Panc1 (cell line): ENCODE measurements around the gene VPS51. TPM values are rescaled to one million over a fixed set of nuclear protein-coding genes. Genes with fewer than 3 reads are reported as not detected.

ENCODE experiments used
- ATAC-seq: fragments of 200-7000 bp; cut with Tn5 transposase; 2 replicates; pipeline ENCODE4 v1.9.1; 2020; ENCODE audit warnings: mild to moderate bottlenecking, moderate library complexity
- BruUV-seq: library from RNA; stranded (reverse); fragments of 400-500 nt; replicated peaks from 2 replicates; lab custom pipeline; 2021; lab: Mats Ljungman, UMichigan
- CTCF ChIA-PET: fragments of 300-600 bp; sonication (Branson Sonifier 250); formaldehyde crosslinking; loops from one replicate; lab custom pipeline; 2022; ENCODE audit warnings: antibody characterized with exemption; lab: Charles Lee
- POLR2A ChIA-PET: fragments of 300-600 bp; sonication (Branson Sonifier 250); formaldehyde crosslinking; loops from one replicate; lab custom pipeline; 2022; ENCODE audit warnings: antibody characterized with exemption; lab: Charles Lee
- DNase-seq: peaks from one replicate; pipeline ENCODE4 v3.0.0-alpha.2; 2010; ENCODE audit warnings: low read depth, low spot score
- H3K27ac ChIP-seq: 2 replicates; pipeline ENCODE4 v1.5.1; 2011; ENCODE audit warnings: mild to moderate bottlenecking, low read length, inconsistent platforms
- H3K27me3 ChIP-seq: fragments of 200-500 bp; sonication (Bioruptor generic); 2 replicates; pipeline ENCODE4 v1.6.0; 2014; ENCODE audit warnings: low read length, inconsistent platforms; ENCODE audit not compliant: control insufficient read depth, insufficient read depth
- H3K36me3 ChIP-seq: fragments of 200-500 bp; sonication (Bioruptor generic); 2 replicates; pipeline ENCODE4 v1.5.1; 2014; ENCODE audit warnings: inconsistent platforms, mild to moderate bottlenecking, low read length, moderate library complexity; ENCODE audit not compliant: control insufficient read depth, insufficient read depth
- H3K4me1 ChIP-seq: 2 replicates; pipeline ENCODE4 v1.5.1; 2011; ENCODE audit warnings: inconsistent platforms, mild to moderate bottlenecking, low read length, moderate library complexity; ENCODE audit not compliant: control insufficient read depth, insufficient read depth
- H3K4me3 ChIP-seq, 2 experiments: 2 replicates each; pipeline ENCODE4 v1.5.1; 2011 to 2012; ENCODE audit warnings: low read depth in 2 of 2, low read length in 2 of 2, mild to moderate bottlenecking in 2 of 2, inconsistent platforms in 1 of 2, moderate library complexity in 1 of 2
- H3K9me3 ChIP-seq: fragments of 200-500 bp; sonication (Bioruptor generic); 2 replicates; pipeline ENCODE4 v1.5.1; 2014; ENCODE audit warnings: low read depth, mild to moderate bottlenecking, inconsistent platforms, low read length, moderate library complexity; ENCODE audit not compliant: control insufficient read depth, insufficient read depth
- POLR2AphosphoS5 ChIP-seq: IDR thresholded peaks from 2 replicates; pipeline ENCODE4 v1.6.1; 2012; ENCODE audit warnings: mild to moderate bottlenecking, low read depth, low read length, moderate library complexity
- SIN3A ChIP-seq: IDR thresholded peaks from 2 replicates; pipeline ENCODE4 v1.6.1; 2012; ENCODE audit warnings: low read depth, mild to moderate bottlenecking, low read length, moderate library complexity, borderline replicate concordance; ENCODE audit not compliant: insufficient read depth
- TCF7L2 ChIP-seq: IDR thresholded peaks from 2 replicates; pipeline ENCODE4 v1.6.1; 2011; ENCODE audit warnings: mild to moderate bottlenecking, low read depth, low read length, inconsistent platforms
- in situ Hi-C: cut with HindIII; loops from 2 replicates; pipeline ENCODE4 v1.10.0; 2016; ENCODE audit warnings: low sequenced_read_pairs, low pct_unique_long_range_greater_than_20kb
- intact Hi-C: fragments of 100-400 bp; cut with micrococcal nuclease; formaldehyde crosslinking; loops from one replicate; pipeline ENCODE4 v1.10.0; 2022; ENCODE audit not compliant: unreplicated experiment
- total RNA-seq: library from RNA; stranded (reverse); gene quantifications from one replicate; pipeline ENCODE4 v1.2.1, GENCODE V29; 2021; ENCODE audit not compliant: unreplicated experiment
- TF ChIP-seq, protein P1 (sequence below), 2 experiments: IDR thresholded peaks; 2 replicates each; pipeline ENCODE4 v1.6.1; 2011 to 2012; ENCODE audit warnings: low read depth in 2 of 2, control low read depth in 1 of 2, low read length in 1 of 2, mild to moderate bottlenecking in 1 of 2, moderate library complexity in 1 of 2; ENCODE audit not compliant: insufficient read depth in 1 of 2
- TF ChIP-seq, protein P2 (sequence below): fragments of 450-650 bp; IDR thresholded peaks from 2 replicates; pipeline ENCODE4 v1.5.1; 2017; ENCODE audit warnings: mild to moderate bottlenecking

Gene VPS51
- total RNA-seq, 1 experiment from 2014 or later: 101 TPM

DNA sequence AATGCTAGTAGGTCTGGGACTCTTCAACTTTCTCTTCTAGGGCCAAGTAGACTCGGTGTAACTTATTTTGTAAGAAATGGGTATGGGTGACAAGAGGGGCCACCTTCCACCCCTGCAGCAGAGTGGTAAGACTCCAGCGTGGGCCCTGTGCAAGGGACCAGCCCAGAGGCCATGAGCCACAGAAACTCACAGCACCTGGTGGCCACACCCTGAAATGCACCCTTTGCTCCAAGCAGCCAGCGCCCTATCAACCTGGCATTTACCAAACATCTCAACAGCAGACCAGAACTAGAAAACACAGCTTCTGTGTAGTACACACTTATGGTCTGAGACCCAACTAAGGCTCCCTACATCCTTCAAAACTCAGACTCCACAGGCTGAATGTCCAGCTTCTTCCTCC lies 17.9 kb upstream of the VPS51 start:
- no peaks in the 10 kb centered on the region for H3K9me3 ChIP-seq
- ChIA-PET POLR2A (no interaction called here), CTCF (no interaction called here)
- H3K36me3 ChIP-seq: peaks cover 5% of the 10 kb centered on the region
- H3K27ac ChIP-seq: peak overlapping the region; percentile 41
- no TSS peak for BruUV-seq
- intact Hi-C loops (no loop called here), in situ Hi-C loops (no loop called here)
- H3K4me1 ChIP-seq: peaks cover 27% of the 10 kb centered on the region
- H3K4me3 ChIP-seq: no peak overlapping the region
- peak; percentile 85 for ATAC-seq
- TF ChIP-seq, protein P1, sequence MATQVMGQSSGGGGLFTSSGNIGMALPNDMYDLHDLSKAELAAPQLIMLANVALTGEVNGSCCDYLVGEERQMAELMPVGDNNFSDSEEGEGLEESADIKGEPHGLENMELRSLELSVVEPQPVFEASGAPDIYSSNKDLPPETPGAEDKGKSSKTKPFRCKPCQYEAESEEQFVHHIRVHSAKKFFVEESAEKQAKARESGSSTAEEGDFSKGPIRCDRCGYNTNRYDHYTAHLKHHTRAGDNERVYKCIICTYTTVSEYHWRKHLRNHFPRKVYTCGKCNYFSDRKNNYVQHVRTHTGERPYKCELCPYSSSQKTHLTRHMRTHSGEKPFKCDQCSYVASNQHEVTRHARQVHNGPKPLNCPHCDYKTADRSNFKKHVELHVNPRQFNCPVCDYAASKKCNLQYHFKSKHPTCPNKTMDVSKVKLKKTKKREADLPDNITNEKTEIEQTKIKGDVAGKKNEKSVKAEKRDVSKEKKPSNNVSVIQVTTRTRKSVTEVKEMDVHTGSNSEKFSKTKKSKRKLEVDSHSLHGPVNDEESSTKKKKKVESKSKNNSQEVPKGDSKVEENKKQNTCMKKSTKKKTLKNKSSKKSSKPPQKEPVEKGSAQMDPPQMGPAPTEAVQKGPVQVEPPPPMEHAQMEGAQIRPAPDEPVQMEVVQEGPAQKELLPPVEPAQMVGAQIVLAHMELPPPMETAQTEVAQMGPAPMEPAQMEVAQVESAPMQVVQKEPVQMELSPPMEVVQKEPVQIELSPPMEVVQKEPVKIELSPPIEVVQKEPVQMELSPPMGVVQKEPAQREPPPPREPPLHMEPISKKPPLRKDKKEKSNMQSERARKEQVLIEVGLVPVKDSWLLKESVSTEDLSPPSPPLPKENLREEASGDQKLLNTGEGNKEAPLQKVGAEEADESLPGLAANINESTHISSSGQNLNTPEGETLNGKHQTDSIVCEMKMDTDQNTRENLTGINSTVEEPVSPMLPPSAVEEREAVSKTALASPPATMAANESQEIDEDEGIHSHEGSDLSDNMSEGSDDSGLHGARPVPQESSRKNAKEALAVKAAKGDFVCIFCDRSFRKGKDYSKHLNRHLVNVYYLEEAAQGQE (IDR thresholded peaks at IDR 0.05; ENCODE audit: insufficient read depth in 1 of 2, low read depth in 2 of 2, low read length in 1 of 2): no peak
- TF ChIP-seq, protein P2, sequence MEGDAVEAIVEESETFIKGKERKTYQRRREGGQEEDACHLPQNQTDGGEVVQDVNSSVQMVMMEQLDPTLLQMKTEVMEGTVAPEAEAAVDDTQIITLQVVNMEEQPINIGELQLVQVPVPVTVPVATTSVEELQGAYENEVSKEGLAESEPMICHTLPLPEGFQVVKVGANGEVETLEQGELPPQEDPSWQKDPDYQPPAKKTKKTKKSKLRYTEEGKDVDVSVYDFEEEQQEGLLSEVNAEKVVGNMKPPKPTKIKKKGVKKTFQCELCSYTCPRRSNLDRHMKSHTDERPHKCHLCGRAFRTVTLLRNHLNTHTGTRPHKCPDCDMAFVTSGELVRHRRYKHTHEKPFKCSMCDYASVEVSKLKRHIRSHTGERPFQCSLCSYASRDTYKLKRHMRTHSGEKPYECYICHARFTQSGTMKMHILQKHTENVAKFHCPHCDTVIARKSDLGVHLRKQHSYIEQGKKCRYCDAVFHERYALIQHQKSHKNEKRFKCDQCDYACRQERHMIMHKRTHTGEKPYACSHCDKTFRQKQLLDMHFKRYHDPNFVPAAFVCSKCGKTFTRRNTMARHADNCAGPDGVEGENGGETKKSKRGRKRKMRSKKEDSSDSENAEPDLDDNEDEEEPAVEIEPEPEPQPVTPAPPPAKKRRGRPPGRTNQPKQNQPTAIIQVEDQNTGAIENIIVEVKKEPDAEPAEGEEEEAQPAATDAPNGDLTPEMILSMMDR: peak; percentile 90
- no peaks in the 10 kb centered on the region for H3K27me3 ChIP-seq
- peak; percentile 58 for DNase-seq

DNA sequence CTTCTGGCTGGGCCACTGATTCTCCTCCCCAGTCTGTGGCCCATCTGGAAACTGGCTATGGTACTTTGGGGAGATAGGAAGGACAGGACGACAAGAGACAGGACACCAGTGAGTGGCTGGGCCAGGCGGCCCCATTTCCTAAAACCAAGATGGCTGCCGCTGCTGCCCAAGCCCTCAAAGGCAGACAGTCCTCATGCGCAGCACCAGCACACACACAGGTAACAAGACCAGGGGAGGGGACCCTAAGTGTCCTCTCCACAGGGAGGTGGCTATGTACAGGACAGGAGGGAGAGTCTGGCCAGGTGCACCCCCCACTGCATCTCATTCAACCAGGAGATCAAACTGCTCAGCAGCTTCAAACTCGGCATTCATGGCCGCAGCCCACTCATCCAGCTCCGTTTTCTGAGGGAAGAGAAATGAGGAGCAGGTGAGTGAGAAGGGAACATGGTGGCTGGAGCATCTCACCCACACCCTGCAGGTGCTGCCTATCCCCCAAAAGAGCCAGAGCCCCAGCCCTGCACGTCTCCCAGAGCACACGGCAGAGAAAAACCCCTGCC lies 17.1 kb upstream of the VPS51 start:
- peak; percentile 15; the same call in 1 of the 2 replicates for ATAC-seq
- intact Hi-C loops: no loop called here
- in situ Hi-C loops: no loop called here
- Histone ChIP-seq H3K4me1 (peaks cover 28% of the 10 kb centered on the region), H3K27me3 (no peaks in the 10 kb centered on the region), H3K36me3 (peaks cover 5% of the 10 kb centered on the region), H3K27ac (peak overlapping the region; percentile 41), H3K4me3 (no peak overlapping the region), H3K9me3 (no peaks in the 10 kb centered on the region)
- no peak for DNase-seq
- ChIA-PET POLR2A (interaction anchor here (0.8 kb wide), 1 partner anchor 21 kb away, joined by 6 read pairs; no protein-coding TSS in a partner anchor), CTCF (interaction anchor here (1.1 kb wide), 1 partner anchor 9 kb away, joined by 3 read pairs; no protein-coding TSS in a partner anchor)
- TF ChIP-seq POLR2AphosphoS5: no peak
- no TSS peak for BruUV-seq

DNA sequence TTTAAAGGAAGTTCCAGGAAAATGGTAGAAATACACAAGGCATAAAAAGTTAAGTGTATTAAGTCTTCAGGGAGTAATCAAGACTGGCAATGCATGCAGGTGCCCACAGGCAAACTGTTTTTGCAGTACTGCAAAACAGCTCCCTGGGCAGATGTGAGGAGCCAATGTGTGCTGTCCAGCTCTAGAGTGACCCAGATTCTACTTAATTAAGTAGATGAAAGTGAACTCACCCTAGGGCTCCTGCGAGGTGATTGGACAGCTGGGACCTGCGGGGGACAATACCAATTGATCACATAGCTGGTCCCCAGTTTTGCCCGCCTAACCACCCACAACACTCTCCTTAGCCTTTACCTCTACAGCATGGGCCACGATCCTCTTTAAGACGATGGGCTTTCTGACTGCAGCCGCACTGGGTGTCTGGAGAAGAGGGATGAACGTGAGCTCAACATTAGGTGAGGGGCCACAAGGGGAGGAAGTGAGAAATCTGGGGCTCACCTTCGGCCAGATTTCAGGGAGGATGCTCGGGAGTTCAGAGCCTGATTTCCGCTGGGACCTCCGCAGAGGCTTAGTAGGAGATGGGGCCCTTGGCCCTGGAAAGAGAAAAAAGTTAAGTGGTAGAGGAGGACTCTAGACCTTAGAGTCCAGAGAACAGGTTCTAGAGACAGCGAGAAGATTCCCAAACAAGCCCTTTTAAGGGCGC lies 12.7 kb upstream of the VPS51 start:
- Histone ChIP-seq H3K27me3 (no peaks in the 10 kb centered on the region), H3K4me1 (peaks cover 27% of the 10 kb centered on the region), H3K36me3 (peaks cover 8% of the 10 kb centered on the region), H3K4me3 (peak overlapping the region; percentile 81 to 99), H3K27ac (peak overlapping the region; percentile 96), H3K9me3 (no peaks in the 10 kb centered on the region)
- TF ChIP-seq, protein P2: no peak
- no peak for TF ChIP-seq POLR2AphosphoS5
- no peak for TF ChIP-seq SIN3A
- TF ChIP-seq TCF7L2: no peak
- TF ChIP-seq, protein P1 (IDR thresholded peaks at IDR 0.05; ENCODE audit: insufficient read depth in 1 of 2, low read depth in 2 of 2, low read length in 1 of 2): 0 out of 4 replicates have a peak, but pooled peaks of 1 of the 2 experiments have one; percentile 27
- ATAC-seq (peak; percentile 1; the same call in 1 of the 2 replicates), DNase-seq (no peak)
- intact Hi-C loops (no loop called here), in situ Hi-C loops (no loop called here)
- ChIA-PET CTCF (no interaction called here), POLR2A (no interaction called here)
- no TSS peak for BruUV-seq
